Neuronal stem cell (in vitro differentiated cells): ENCODE measurements around the gene EVI5L.

Experiments used
- DNase-seq: peaks from one replicate; pipeline ENCODE4 v3.0.0-alpha.2; 2013; ENCODE audit warnings: low spot score
- H2AFZ ChIP-seq: one replicate; pipeline ENCODE4 v1.6.1; 2013; ENCODE audit warnings: mild to moderate bottlenecking, low read length, inconsistent platforms
- H2AK5ac ChIP-seq: 2 replicates; pipeline ENCODE4 v1.6.1; 2013; ENCODE audit warnings: low read depth, mild to moderate bottlenecking, inconsistent platforms, low read length, moderate library complexity, mixed read lengths
- H2BK120ac ChIP-seq: 2 replicates; pipeline ENCODE4 v1.6.1; 2013; ENCODE audit warnings: low read depth, mild to moderate bottlenecking, inconsistent platforms, low read length, moderate library complexity, mixed read lengths
- H2BK12ac ChIP-seq: one replicate; pipeline ENCODE4 v1.6.1; 2013; ENCODE audit warnings: low read length, inconsistent platforms
- H2BK15ac ChIP-seq: 2 replicates; pipeline ENCODE4 v1.6.1; 2013; ENCODE audit warnings: mild to moderate bottlenecking, low read length, inconsistent platforms, mixed read lengths
- H2BK5ac ChIP-seq: one replicate; pipeline ENCODE4 v1.6.1; 2013; ENCODE audit warnings: inconsistent platforms, mild to moderate bottlenecking, low read length, moderate library complexity
- H3K14ac ChIP-seq: one replicate; pipeline ENCODE4 v1.6.1; 2013; ENCODE audit warnings: low read length, inconsistent platforms
- H3K18ac ChIP-seq: 2 replicates; pipeline ENCODE4 v1.6.1; 2013; ENCODE audit warnings: low read length, inconsistent platforms
- H3K23ac ChIP-seq: 2 replicates; pipeline ENCODE4 v1.6.1; 2013; ENCODE audit warnings: low read depth, mild to moderate bottlenecking, mixed read lengths, low read length, inconsistent platforms; ENCODE audit not compliant: poor library complexity
- H3K27ac ChIP-seq: replicated peaks from 3 replicates; pipeline ENCODE4 v1.5.1; 2013; ENCODE audit warnings: low read length, inconsistent platforms
- H3K27me3 ChIP-seq, 3 experiments: 2 replicates each; pipeline ENCODE4 v1.6.1; 2013; ENCODE audit warnings: low read length in 3 of 3, mild to moderate bottlenecking in 2 of 3, inconsistent platforms in 1 of 3, low read depth in 1 of 3, mixed read lengths in 1 of 3, moderate library complexity in 1 of 3; ENCODE audit not compliant: control insufficient read depth in 3 of 3, insufficient read depth in 3 of 3
- H3K36me3 ChIP-seq, 2 donors: replicated peaks in 1 of 2; 2 replicates each; pipeline ENCODE4 v1.6.1; 2013; ENCODE audit warnings: low read length in 2 of 2; ENCODE audit not compliant: control insufficient read depth in 2 of 2, insufficient read depth in 2 of 2
- H3K4ac ChIP-seq: 2 replicates; pipeline ENCODE4 v1.6.1; 2013; ENCODE audit warnings: inconsistent platforms, mild to moderate bottlenecking, low read length, moderate library complexity
- H3K4me1 ChIP-seq, 2 donors: 1 replicate in 1 of 2; 2 replicates in 1 of 2; pipeline ENCODE4 v1.6.1; 2013; ENCODE audit warnings: low read length in 2 of 2, low read depth in 1 of 2; ENCODE audit not compliant: control insufficient read depth in 2 of 2, insufficient read depth in 1 of 2
- H3K4me2 ChIP-seq: one replicate; pipeline ENCODE4 v1.6.1; 2013; ENCODE audit warnings: mild to moderate bottlenecking, low read length, inconsistent platforms; ENCODE audit not compliant: insufficient read depth, poor library complexity, severe bottlenecking
- H3K4me3 ChIP-seq, 2 donors: 2 replicates each; pipeline ENCODE4 v1.5.1; 2013; ENCODE audit warnings: low read length in 2 of 2, mild to moderate bottlenecking in 2 of 2, inconsistent platforms in 1 of 2, moderate library complexity in 1 of 2
- H3K79me1 ChIP-seq: one replicate; pipeline ENCODE4 v1.6.1; 2013; ENCODE audit warnings: low read depth, mild to moderate bottlenecking, inconsistent platforms, low read length, moderate library complexity
- H3K9ac ChIP-seq: one replicate; pipeline ENCODE4 v1.6.1; 2013; ENCODE audit warnings: mild to moderate bottlenecking, low read depth, low read length, inconsistent platforms; ENCODE audit not compliant: poor library complexity
- H3K9me3 ChIP-seq, 2 donors: replicated peaks in 1 of 2; 2 replicates each; pipeline versions ENCODE3 to v1.6.1; 2013; ENCODE audit warnings: low read length in 2 of 2, mild to moderate bottlenecking in 2 of 2, inconsistent platforms in 1 of 2, low read depth in 1 of 2, mixed read lengths in 1 of 2, moderate library complexity in 1 of 2; ENCODE audit not compliant: control insufficient read depth in 2 of 2, insufficient read depth in 1 of 2
- H4K8ac ChIP-seq: one replicate; pipeline ENCODE4 v1.6.1; 2013; ENCODE audit warnings: low read depth, mild to moderate bottlenecking, inconsistent platforms, low read length, moderate library complexity
- H4K91ac ChIP-seq: one replicate; pipeline ENCODE4 v1.6.1; 2013; ENCODE audit warnings: low read length, low read depth, mild to moderate bottlenecking, inconsistent platforms; ENCODE audit not compliant: poor library complexity
- WGBS, 2 donors: extraction: QIAGEN DNeasy Blood & Tissue Kit; methylation state at CpG; one replicate each; pipeline ENCODE4 v1.1.7; 2013; ENCODE audit warnings: missing lambda C conversion rate in 2 of 2, mixed read lengths in 1 of 2; ENCODE audit not compliant: insufficient read length in 2 of 2, insufficient replicate concordance in 1 of 2; ENCODE audit errors: extremely low coverage in 2 of 2; 5-methylcytosine and 5-hydroxymethylcytosine counted together

The EVI5L gene

GRCh38 chr19:7868671-7869452, 38.8 kb downstream of the EVI5L start:
- no peak overlapping the region for H4K91ac ChIP-seq
- peak overlapping the region; percentile 61 for H3K4me2 ChIP-seq
- H2BK5ac ChIP-seq, result peak overlapping the region; percentile 62
- peak overlapping the region; percentile 85 for H3K23ac ChIP-seq
- no peaks in the 10 kb centered on the region for H3K9me3 ChIP-seq
- no peak overlapping the region for H2AFZ ChIP-seq
- WGBS, 2 donors, result no CpG with 5 or more reads among the region's 67 CpGs
- H3K4me3 ChIP-seq, result peak overlapping the region in 1 of 2 donors; percentile 56
- H3K9ac ChIP-seq, result peak overlapping the region; percentile 82
- no peak overlapping the region for H3K4ac ChIP-seq
- peak overlapping the region; percentile 88 for H3K18ac ChIP-seq
- no peak overlapping the region for H2BK12ac ChIP-seq
- H3K27ac ChIP-seq, result peak overlapping the region; percentile 61
- peaks cover 0 to 14% (median 0%) of the 10 kb centered on the region in 3 experiments for H3K27me3 ChIP-seq
- H3K36me3 ChIP-seq, result peaks cover 2 to 24% of the 10 kb centered on the region in 2 donors
- peaks cover 3% of the 10 kb centered on the region for H3K79me1 ChIP-seq
- no peak overlapping the region for H2BK120ac ChIP-seq
- H4K8ac ChIP-seq, result no peak overlapping the region
- peak; percentile 86 for DNase-seq
- H3K4me1 ChIP-seq, result peaks cover 32 to 33% of the 10 kb centered on the region in 2 donors
- H2BK15ac ChIP-seq, result peak overlapping the region; percentile 91
- peak overlapping the region; percentile 94 for H2AK5ac ChIP-seq
- peak overlapping the region; percentile 49 for H3K14ac ChIP-seq

- H2BK12ac ChIP-seq, result no peak overlapping the region
- H3K27ac ChIP-seq, result peak overlapping the region; percentile 24
- H3K4me3 ChIP-seq, result peak overlapping the region in 1 of 2 donors; percentile 56
- no peak overlapping the region for H3K4ac ChIP-seq
- H4K8ac ChIP-seq, result no peak overlapping the region
- H3K9me3 ChIP-seq, result no peaks in the 10 kb centered on the region
- H3K14ac ChIP-seq, result peak overlapping the region; percentile 94
- no CpG with 5 or more reads among the region's 47 CpGs for WGBS, 2 donors
- no peak overlapping the region for H4K91ac ChIP-seq
- peak overlapping the region; percentile 26 for H2BK15ac ChIP-seq
- H3K4me1 ChIP-seq, result peaks cover 32 to 33% of the 10 kb centered on the region in 2 donors
- H2BK5ac ChIP-seq, result peak overlapping the region; percentile 36
- H3K23ac ChIP-seq, result peak overlapping the region; percentile 85
- H2AK5ac ChIP-seq, result peak overlapping the region; percentile 94
- H2BK120ac ChIP-seq, result no peak overlapping the region
- peaks cover 3% of the 10 kb centered on the region for H3K79me1 ChIP-seq
- peaks cover 2 to 24% of the 10 kb centered on the region in 2 donors for H3K36me3 ChIP-seq
- no peak overlapping the region for H2AFZ ChIP-seq
- DNase-seq, result no peak
- peak overlapping the region; percentile 96 for H3K18ac ChIP-seq
- peak overlapping the region; percentile 30 for H3K9ac ChIP-seq
- H3K4me2 ChIP-seq, result peak overlapping the region; percentile 61
- H3K27me3 ChIP-seq, result peaks cover 0 to 9% (median 0%) of the 10 kb centered on the region in 3 experiments
Observed at GRCh38 chr19:7869453-7869909, 39.5 kb downstream of the EVI5L start.

GRCh38 chr19:7869910-7870511, 40.0 kb downstream of the EVI5L start:
- no peak overlapping the region for H4K8ac ChIP-seq
- peak overlapping the region; percentile 85 for H3K23ac ChIP-seq
- peak overlapping the region; percentile 96 for H3K18ac ChIP-seq
- H3K4me2 ChIP-seq, result peak overlapping the region; percentile 56
- peak overlapping the region; percentile 94 for H3K14ac ChIP-seq
- H3K9me3 ChIP-seq, result no peaks in the 10 kb centered on the region
- H2BK15ac ChIP-seq, result peak overlapping the region; percentile 26
- H2BK120ac ChIP-seq, result no peak overlapping the region
- WGBS, 2 donors, result no CpG with 5 or more reads among the region's 30 CpGs
- H2BK5ac ChIP-seq, result peak overlapping the region; percentile 36
- peak overlapping the region in 1 of 2 donors; percentile 25 for H3K4me3 ChIP-seq
- H3K27ac ChIP-seq, result peak overlapping the region; percentile 24
- H2BK12ac ChIP-seq, result no peak overlapping the region
- H2AFZ ChIP-seq, result no peak overlapping the region
- peaks cover 34 to 37% of the 10 kb centered on the region in 2 donors for H3K4me1 ChIP-seq
- DNase-seq, result peak; percentile 81
- peaks cover 2 to 24% of the 10 kb centered on the region in 2 donors for H3K36me3 ChIP-seq
- no peak overlapping the region for H3K4ac ChIP-seq
- H3K79me1 ChIP-seq, result peaks cover 3% of the 10 kb centered on the region
- no peak overlapping the region for H3K9ac ChIP-seq
- no peak overlapping the region for H4K91ac ChIP-seq
- H2AK5ac ChIP-seq, result peak overlapping the region; percentile 94
- peaks cover 0 to 4% (median 0%) of the 10 kb centered on the region in 3 experiments for H3K27me3 ChIP-seq
